Stomach (tissue), 9 donors: Measurements from ENCODE around the gene EIF2B2. TPM values are rescaled to one million over a fixed set of nuclear protein-coding genes. Genes with fewer than 3 reads are reported as not detected.
A peak's percentile ranks its signal among the peaks of the same experiment; 100 is the strongest.

Experiments
- DNase-seq, 2 donors: peaks; one replicate each; pipeline versions ENCODE4 v3.0.0 to v3.0.0-alpha.2; 2013 to 2019
- H3K27ac ChIP-seq, 5 donors: fragments of 200-600 bp in 4 of 5; sonication (generic) in 4 of 5; one replicate each; pipeline ENCODE4 v1.5.1; 2013 to 2019; ENCODE audit warnings: mild to moderate bottlenecking in 1 of 5, moderate library complexity in 1 of 5
- H3K27me3 ChIP-seq, 3 donors: fragments of 200-600 bp; sonication (generic); one replicate each; pipeline ENCODE4 v1.5.1; 2017 to 2019; ENCODE audit warnings: mixed run types in 1 of 3
- H3K36me3 ChIP-seq, 4 donors: fragments of 200-600 bp; sonication (generic); 1 replicate in 3 of 4; 2 replicates in 1 of 4; pipeline ENCODE4 v1.5.1; 2016 to 2019
- H3K4me1 ChIP-seq, 4 donors: fragments of 200-600 bp; sonication (generic); one replicate each; pipeline ENCODE4 v1.5.1; 2016 to 2019
- H3K4me3 ChIP-seq, 4 donors: fragments of 200-600 bp; sonication (generic) in 3 of 4; one replicate each; pipeline ENCODE4 v1.5.1; 2016 to 2019; ENCODE audit warnings: mild to moderate bottlenecking in 1 of 4
- H3K9me3 ChIP-seq, 4 donors: fragments of 200-600 bp; sonication (generic); one replicate each; pipeline ENCODE4 v1.5.1; 2016 to 2019
- CTCF ChIP-seq, 7 experiments: fragments of 450-650 bp in 4 of 7; fragments of 200-600 bp in 3 of 7; sonication (generic) in 3 of 7; IDR thresholded peaks; one replicate each; pipeline ENCODE4 v1.5.1; 2016 to 2019; ENCODE audit warnings: antibody characterized with exemption in 7 of 7, control low read depth in 2 of 7, mild to moderate bottlenecking in 1 of 7
- EP300 ChIP-seq: sonication (generic); formaldehyde crosslinking; IDR thresholded peaks from one replicate; pipeline ENCODE4 v1.6.1; 2017; ENCODE audit warnings: antibody characterized with exemption
- POLR2A ChIP-seq, 4 donors: fragments of 450-650 bp; IDR thresholded peaks; one replicate each; pipeline ENCODE4 v1.6.1; 2016; ENCODE audit warnings: antibody characterized with exemption in 4 of 4, control low read depth in 2 of 4, mild to moderate bottlenecking in 1 of 4, moderate library complexity in 1 of 4
- POLR2AphosphoS5 ChIP-seq, 3 donors: sonication (generic); formaldehyde crosslinking; IDR thresholded peaks; one replicate each; pipeline ENCODE4 v1.6.1; 2016; ENCODE audit warnings: antibody characterized with exemption in 3 of 3
- WGBS, 5 donors: extraction: QIAGEN DNeasy Blood & Tissue Kit in 3 of 5; methylation state at CpG; one replicate each; pipeline versions ENCODE4 v1.1.5 to v1.1.7; 2013 to 2018; 5-methylcytosine and 5-hydroxymethylcytosine counted together
- intact Hi-C: fragments of 100-400 bp; cut with DNase I; formaldehyde crosslinking; loops from one replicate; pipeline ENCODE4 v1.15.1; 2023; ENCODE audit warnings: low total_unique reads
- polyA plus RNA-seq, 3 donors: library from polyadenylated mRNA; stranded (reverse); fragments of 200-250 nt; gene quantifications; one replicate each; pipeline ENCODE4 v1.2.3, GENCODE V29; 2013
- total RNA-seq, 5 donors: library from RNA; depleted of rRNA; stranded (reverse); fragments of >200 nt; gene quantifications; one replicate each; pipeline versions ENCODE4 v1.1.0 to v1.2.3, GENCODE V29; 2014 to 2016
- donor health status: healthy with polysubstance abuse.
- donor health status: Bipolar disorder and iron deficiency.
- donor health status: healthy.

The EIF2B2 gene
- total and polyA plus RNA-seq, 8 donors = 5.8 to 182 (median 27.7) TPM

- Histone ChIP-seq H3K4me1 (peaks cover 7 to 58% (median 43%) of the 10 kb centered on the region in 4 donors), H3K27ac (no peak overlapping the region), H3K36me3 (peaks cover 0 to 14% (median 8%) of the 10 kb centered on the region in 4 donors), H3K9me3 (no peaks in the 10 kb centered on the region), H3K27me3 (no peaks in the 10 kb centered on the region), H3K4me3 (no peak overlapping the region)
- 86 to 95% (median 91%) methylated on average over 3 of the region's 3 CpGs for WGBS, 5 donors
- TF ChIP-seq EP300 = no peak
- TF ChIP-seq POLR2A (IDR thresholded peaks at IDR 0.05) = no peak
- no peak for TF ChIP-seq CTCF (IDR thresholded peaks at IDR 0.05)
- no peak for TF ChIP-seq POLR2AphosphoS5 (IDR thresholded peaks at IDR 0.05)
- DNase-seq = no peak
- intact Hi-C loops = no loop called here
These were observed 44.2 kb downstream of the EIF2B2 start for GRCh38 chr14:75046899-75047298.

GRCh38 chr14:75047506-75047905 is 44.8 kb downstream of the EIF2B2 start:
- no peaks in the 10 kb centered on the region for H3K9me3 ChIP-seq
- H3K36me3 ChIP-seq = peaks cover 0 to 10% (median 3%) of the 10 kb centered on the region in 4 donors
- no peak overlapping the region for H3K27ac ChIP-seq
- H3K27me3 ChIP-seq = no peaks in the 10 kb centered on the region
- WGBS, 5 donors = 95 to 97% (median 96%) methylated on average over 4 of the region's 4 CpGs
- no peak overlapping the region for H3K4me3 ChIP-seq
- peaks cover 7 to 53% (median 38%) of the 10 kb centered on the region in 4 donors for H3K4me1 ChIP-seq
- no peak for DNase-seq
- TF ChIP-seq EP300 (no peak), POLR2AphosphoS5 (IDR thresholded peaks at IDR 0.05) (no peak), CTCF (IDR thresholded peaks at IDR 0.05) (no peak), POLR2A (IDR thresholded peaks at IDR 0.05) (no peak)
- intact Hi-C loops = no loop called here

- H3K4me1 ChIP-seq = peaks cover 7 to 49% (median 36%) of the 10 kb centered on the region in 4 donors
- peak overlapping the region in 1 of 5 donors; percentile 48 for H3K27ac ChIP-seq
- no peak for DNase-seq
- H3K4me3 ChIP-seq = no peak overlapping the region
- H3K9me3 ChIP-seq = no peaks in the 10 kb centered on the region
- no peak for TF ChIP-seq POLR2A (IDR thresholded peaks at IDR 0.05)
- TF ChIP-seq POLR2AphosphoS5 (IDR thresholded peaks at IDR 0.05) = no peak
- TF ChIP-seq EP300 = no peak
- TF ChIP-seq CTCF (IDR thresholded peaks at IDR 0.05) = no peak
- intact Hi-C loops = no loop called here
- WGBS, 5 donors = 82 to 95% (median 90%) methylated on average over 2 of the region's 2 CpGs
- peaks cover 0 to 5% (median 2%) of the 10 kb centered on the region in 4 donors for H3K36me3 ChIP-seq
- no peaks in the 10 kb centered on the region for H3K27me3 ChIP-seq
These were observed 45.4 kb downstream of the EIF2B2 start for GRCh38 chr14:75048101-75048500.

- no peak overlapping the region for H3K4me3 ChIP-seq
- peak overlapping the region in 4 of 5 donors; percentile 11 to 54 (median 33) for H3K27ac ChIP-seq
- no peaks in the 10 kb centered on the region for H3K27me3 ChIP-seq
- H3K4me1 ChIP-seq = peaks cover 7 to 46% (median 33%) of the 10 kb centered on the region in 4 donors
- no peak for DNase-seq
- intact Hi-C loops = no loop called here
- no peak for TF ChIP-seq POLR2A (IDR thresholded peaks at IDR 0.05)
- TF ChIP-seq POLR2AphosphoS5 (IDR thresholded peaks at IDR 0.05) = no peak
- TF ChIP-seq EP300 = no peak
- no peak for TF ChIP-seq CTCF (IDR thresholded peaks at IDR 0.05)
- 85 to 94% (median 93%) methylated on average over 5 of the region's 5 CpGs for WGBS, 5 donors
- H3K36me3 ChIP-seq = peaks cover 0 to 5% (median 0%) of the 10 kb centered on the region in 4 donors
- H3K9me3 ChIP-seq = no peaks in the 10 kb centered on the region
These were observed 46.4 kb downstream of the EIF2B2 start for GRCh38 chr14:75049136-75049535.
